ENCODE data around the gene CAPN8. TPM values are rescaled to one million over a fixed set of nuclear protein-coding genes. Genes with fewer than 3 reads are reported as not detected.
A peak's percentile ranks its signal among the peaks of the same experiment; 100 is the strongest.

CAPN8 gene
- total RNA-seq, 1 experiment from 2014 or later: 0.28 TPM

- TF ChIP-seq STAT6 (CRISPR knock-in tag; conservative IDR thresholded peaks at IDR 0.05; ENCODE audit: low read depth): no peak
- no peak for TF ChIP-seq ZNF512 (CRISPR knock-in tag; IDR thresholded peaks at IDR 0.05; ENCODE audit: borderline replicate concordance)
- TF ChIP-seq USF2 (CRISPR knock-in tag; IDR thresholded peaks at IDR 0.05): no peak
These were observed 108.4 kb downstream of the CAPN8 start (continued) for GRCh38 chr1:223557130-223557475.

- peak; percentile 86 for DNase-seq (ENCODE audit: low spot score)
- no peaks in the 10 kb centered on the region for H3K36me3 Mint-ChIP-seq
- no peak for TF ChIP-seq NFATC4 (CRISPR knock-in tag; IDR thresholded peaks at IDR 0.05)
- no peak for TF ChIP-seq SMAD3 (CRISPR knock-in tag; IDR thresholded peaks at IDR 0.05; ENCODE audit: borderline replicate concordance)
- TF ChIP-seq CTCF (IDR thresholded peaks at IDR 0.05): peak; percentile 77
- TF ChIP-seq ZSCAN18 (CRISPR knock-in tag; IDR thresholded peaks at IDR 0.05): no peak
- H3K4me3 Mint-ChIP-seq: no peak overlapping the region
- no peaks in the 10 kb centered on the region for H3K27me3 Mint-ChIP-seq (ENCODE audit: low read depth)
- ATAC-seq: peak; percentile 95
- no peaks in the 10 kb centered on the region for H3K9me3 Mint-ChIP-seq
- ChIA-PET POLR2A (interaction anchor here (1.0 kb wide), 1 partner anchor 54 kb away, joined by 3 read pairs; no protein-coding TSS in a partner anchor), CTCF (interaction anchor here (0.5 to 2.8 kb wide), 83 partner anchors 8 to 1339 kb away, joined by 3 to 75 read pairs (median 4); partner anchors contain the start of genes SUSD4 and TLR5)
- no peak overlapping the region for H3K27ac Mint-ChIP-seq
- no peaks in the 10 kb centered on the region for H3K4me1 Mint-ChIP-seq
These were observed 108.9 kb downstream of the CAPN8 start for GRCh38 chr1:223556414-223557129.

GRCh38 chr1:223553957-223554356 lies 111.5 kb downstream of the CAPN8 start:
- H3K36me3 Mint-ChIP-seq: no peaks in the 10 kb centered on the region
- no peak overlapping the region; the same call in 1 of the 2 replicates for H3K27ac Mint-ChIP-seq
- POLR2A ChIA-PET: no interaction called here
- H3K27me3 Mint-ChIP-seq (ENCODE audit: low read depth): no peaks in the 10 kb centered on the region
- peaks cover 7% of the 10 kb centered on the region for H3K4me1 Mint-ChIP-seq
- CTCF ChIA-PET: interaction anchor here (1.2 to 1.7 kb wide), 4 partner anchors 64 to 430 kb away, joined by 3 to 4 read pairs (median 3); no protein-coding TSS in a partner anchor
- no peak for TF ChIP-seq JUN (CRISPR knock-in tag; IDR thresholded peaks at IDR 0.05)
- TF ChIP-seq GRHL2 (CRISPR knock-in tag; IDR thresholded peaks at IDR 0.05; ENCODE audit: insufficient replicate concordance, severe bottlenecking): no peak
- no peak for TF ChIP-seq NR1H2 (CRISPR knock-in tag; IDR thresholded peaks at IDR 0.05)
- no peak for TF ChIP-seq OVOL2 (CRISPR knock-in tag; IDR thresholded peaks at IDR 0.05; ENCODE audit: borderline replicate concordance)
- H3K4me3 Mint-ChIP-seq: no peak overlapping the region
- ATAC-seq (no peak), DNase-seq (ENCODE audit: low spot score) (no peak)
- H3K9me3 Mint-ChIP-seq: no peaks in the 10 kb centered on the region
